Spleen (tissue), 7 donors: ENCODE measurements around the gene EDIL3.

ENCODE experiments used
- CTCF ChIP-seq, 11 experiments: fragments of 200-600 bp in 7 of 11; fragments of 450-650 bp in 4 of 11; sonication (generic) in 4 of 11; IDR thresholded peaks in 8 of 11; conservative IDR thresholded peaks in 3 of 11; 1 replicate in 7 of 11; 2 replicates in 4 of 11; pipeline versions ENCODE4 v1.4.0 to v1.8.0; 2016 to 2021; ENCODE audit warnings: antibody characterized with exemption in 11 of 11, inconsistent platforms in 4 of 11, mild to moderate bottlenecking in 1 of 11
- POLR2A ChIP-seq, 3 donors: fragments of 450-650 bp; IDR thresholded peaks; one replicate each; pipeline ENCODE4 v1.5.1; 2017; ENCODE audit warnings: antibody characterized with exemption in 3 of 3, mild to moderate bottlenecking in 1 of 3
- donor health status: DM: no; HTN: no; CAD: no; lungs with moderate emphysema.
- donor health status: DM: no; HTN: no; CAD: no.
- donor health status: DM: no; HTN: no; CAD: no.

GRCh38 chr5:84069608-84070179 is 315.0 kb downstream of the EDIL3 start:
- no peak for TF ChIP-seq POLR2A (IDR thresholded peaks at IDR 0.05)
- TF ChIP-seq CTCF (IDR thresholded peaks at IDR 0.05 in 8 of 11, conservative IDR thresholded peaks at IDR 0.05 in 3 of 11), result no peak
